SU-DHL-6 (cell line): ENCODE measurements around the gene TBC1D10A.

Experiments
- CTCF ChIP-seq: fragments of 200-600 bp; sonication (generic); IDR thresholded peaks from one replicate; pipeline ENCODE4 v1.5.1; 2017; ENCODE audit warnings: antibody characterized with exemption, mild to moderate bottlenecking, low read length, moderate library complexity; ENCODE audit not compliant: insufficient read depth, poor library complexity, severe bottlenecking
- EZH2phosphoT487 ChIP-seq: fragments of 200-600 bp; sonication (generic), shearing (Covaris generic); conservative IDR thresholded peaks from 2 replicates; pipeline ENCODE4 v1.6.1; 2018; ENCODE audit warnings: mild to moderate bottlenecking, antibody characterized with exemption, low read length, moderate library complexity, mixed read lengths

- TF ChIP-seq CTCF (no peak), EZH2phosphoT487 (no peak)
Measured at GRCh38 chr22:30347255-30347892, 20.6 kb upstream of the TBC1D10A start.
